Activated CD4-positive, alpha-beta T cell treated with anti-CD3 and anti-CD28 coated beads, Interleukin-2, amount 50 U/mL, for 24 hours (primary cell): ENCODE results near the gene GPX8.

Experiments
- DNase-seq, 2 donors: peaks; one replicate each; pipeline ENCODE4 v3.0.0-alpha.2; 2020; ENCODE audit warnings: low read depth in 1 of 2, low spot score in 1 of 2

The GPX8 gene

DNA sequence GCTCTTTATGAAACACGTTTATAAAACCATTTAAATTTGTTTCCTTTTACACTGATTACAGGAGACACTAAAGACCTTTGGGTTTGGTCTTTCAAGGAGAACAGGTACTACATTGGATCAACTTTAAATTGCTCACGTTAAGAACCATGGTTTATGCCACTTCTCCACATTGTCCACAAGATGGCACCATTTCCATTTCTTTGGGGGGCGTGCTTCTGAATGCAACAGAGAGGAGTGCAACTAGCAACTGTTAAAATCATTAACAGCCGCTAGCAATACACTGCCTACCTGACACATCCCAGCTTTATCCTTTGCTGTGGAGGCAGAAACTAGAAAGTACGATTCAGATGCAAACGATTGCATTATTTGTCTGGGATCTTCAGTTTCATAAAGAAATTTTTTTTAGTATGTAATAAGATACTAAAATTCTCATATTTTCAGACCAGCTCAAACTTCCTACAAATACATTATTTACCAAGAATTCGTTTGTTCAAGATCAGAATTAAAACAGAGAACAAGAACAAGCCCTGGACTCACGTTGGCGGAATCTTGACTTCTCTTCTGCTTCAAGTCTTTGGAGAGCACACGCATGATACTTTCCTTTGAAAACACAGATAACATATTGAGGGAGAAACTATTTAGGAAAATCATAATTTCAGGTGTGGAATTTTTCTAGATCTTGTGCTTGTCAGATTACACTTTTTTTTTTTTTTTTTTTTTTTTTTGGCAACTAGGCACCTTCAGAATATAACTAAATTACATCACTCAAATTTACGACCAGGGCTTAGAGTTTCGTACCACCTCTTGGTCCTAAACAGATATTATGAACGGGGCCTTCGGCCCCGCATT lies 12.3 kb downstream of the GPX8 start:
- DNase-seq, result peak; percentile 6 to 69

- peak; percentile 49 to 59 for DNase-seq
These were observed 13.1 kb downstream of the GPX8 start, which contains the start of gene CDC20B for GRCh38 chr5:55172937-55173686. Gene CDC20B (minus strand): TSS chr5:55173177. CDS start chr5:55173000, 177 bp downstream.

DNA sequence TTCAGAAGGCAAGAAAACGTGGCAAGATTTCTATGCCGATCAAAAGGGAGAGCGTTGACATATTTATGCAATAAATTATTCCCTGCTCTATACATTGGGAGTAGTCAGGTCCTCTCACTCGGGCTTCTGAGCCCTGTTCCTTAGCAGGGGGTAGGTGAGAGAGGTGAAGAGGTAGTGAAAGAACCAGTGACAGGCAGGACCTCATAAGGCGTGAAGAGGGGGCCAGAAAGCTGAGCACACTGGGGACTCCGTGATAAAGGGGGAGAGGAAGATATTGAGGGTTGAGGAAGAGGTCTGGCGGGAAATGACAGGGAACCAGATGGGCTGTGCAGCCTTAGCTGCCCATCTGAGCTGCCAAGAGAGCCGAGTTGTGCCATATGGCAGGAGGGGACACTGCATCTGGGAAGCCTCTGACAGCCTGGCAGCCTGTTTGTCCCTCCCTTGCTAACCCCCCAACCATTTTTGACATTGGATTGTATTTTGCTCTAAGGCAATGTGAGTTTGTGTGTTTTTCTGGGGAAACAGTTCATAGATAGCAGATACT lies 13.8 kb downstream of the GPX8 start:
- DNase-seq, result no peak

DNA sequence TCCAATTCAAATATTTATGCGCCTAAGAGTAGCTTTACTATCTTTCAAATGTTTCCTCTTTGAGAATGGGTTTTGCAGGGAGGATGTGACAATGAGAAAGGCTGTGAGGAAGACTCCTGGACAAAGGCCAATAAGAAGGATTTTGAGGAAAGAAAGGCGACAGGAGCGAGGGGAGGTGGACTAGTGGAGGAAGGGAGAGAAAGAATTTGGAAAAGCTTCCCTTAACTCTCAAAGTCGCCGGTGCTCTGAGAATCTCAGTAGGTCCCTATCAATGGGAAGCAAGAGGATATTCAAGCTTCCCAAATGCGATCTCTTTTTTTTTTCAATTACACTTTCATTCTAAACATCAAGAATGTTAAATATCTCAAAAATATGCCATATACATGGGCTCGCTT lies 15.8 kb downstream of the GPX8 start:
- DNase-seq, result no peak

DNA sequence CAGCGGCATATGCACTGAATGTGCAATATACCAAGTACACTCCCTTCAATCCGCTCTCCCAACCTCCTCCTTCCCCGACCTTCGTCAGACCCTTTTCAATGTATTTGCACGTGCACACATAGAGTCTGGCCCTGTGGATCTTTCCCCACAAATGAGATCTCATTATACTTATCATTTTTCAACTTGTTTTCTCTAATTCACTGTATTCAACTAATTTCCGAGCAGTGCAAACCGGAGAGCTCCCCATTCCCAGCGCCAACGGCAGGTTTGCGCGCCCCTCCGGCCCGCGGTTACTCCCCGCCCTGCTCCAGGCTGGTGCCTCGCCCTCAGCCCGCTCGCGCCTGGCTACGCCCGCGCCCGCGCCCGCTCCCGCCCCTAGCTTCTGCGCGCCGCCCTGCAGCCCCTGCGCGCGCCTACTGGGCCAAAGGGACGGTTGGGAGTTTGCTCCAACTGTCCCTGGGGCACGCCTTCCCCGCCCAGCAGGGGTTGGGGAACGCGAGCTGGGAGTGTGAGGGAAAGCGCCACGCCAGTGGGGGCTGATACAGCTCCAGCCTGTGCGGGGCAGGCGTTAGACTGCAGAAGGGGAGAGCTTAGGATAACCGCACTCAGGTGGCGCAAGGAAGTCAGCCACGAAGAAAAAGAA lies 16.3 kb downstream of the GPX8 start:
- DNase-seq, result peak in 1 of 2 donors; percentile 6

DNA sequence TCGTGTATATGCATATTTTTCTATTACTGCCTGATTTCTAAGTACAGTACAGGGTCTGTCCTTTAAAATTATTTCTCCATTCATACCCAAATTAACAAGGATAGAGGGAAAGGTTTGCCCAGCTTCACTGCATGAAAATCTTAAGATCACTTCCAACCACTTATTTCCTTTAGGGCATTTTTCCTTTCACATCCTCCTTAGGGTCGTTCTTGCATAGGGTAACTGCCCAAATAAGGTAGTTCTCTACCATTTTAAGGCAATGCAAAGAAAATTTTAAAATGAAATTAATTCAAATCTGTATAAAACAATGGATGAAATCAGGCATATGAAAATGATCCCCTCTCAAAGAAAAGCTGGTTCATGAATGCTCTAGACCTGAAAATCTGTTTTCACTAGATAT lies 17.1 kb downstream of the GPX8 start:
- DNase-seq, result no peak

DNA sequence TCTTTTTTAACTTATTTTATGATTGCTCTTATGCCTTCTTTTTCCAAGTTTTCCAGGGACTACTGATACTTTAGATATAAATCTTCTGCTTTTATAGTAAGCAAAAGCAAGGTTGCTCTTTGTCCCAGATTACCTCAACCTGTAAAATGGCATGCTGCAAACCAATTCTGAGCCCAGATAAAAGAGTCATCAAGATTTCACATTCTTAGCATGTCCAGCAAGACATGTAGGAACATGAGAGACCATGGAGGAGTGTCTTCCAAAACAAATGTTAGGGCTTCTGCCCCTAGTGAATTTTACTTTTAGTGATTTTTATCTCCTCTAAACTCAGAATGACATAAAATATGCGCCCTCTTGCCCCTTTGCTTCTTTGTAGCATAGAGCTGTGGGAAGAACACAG lies 20.0 kb downstream of the GPX8 start:
- no peak for DNase-seq

DNA sequence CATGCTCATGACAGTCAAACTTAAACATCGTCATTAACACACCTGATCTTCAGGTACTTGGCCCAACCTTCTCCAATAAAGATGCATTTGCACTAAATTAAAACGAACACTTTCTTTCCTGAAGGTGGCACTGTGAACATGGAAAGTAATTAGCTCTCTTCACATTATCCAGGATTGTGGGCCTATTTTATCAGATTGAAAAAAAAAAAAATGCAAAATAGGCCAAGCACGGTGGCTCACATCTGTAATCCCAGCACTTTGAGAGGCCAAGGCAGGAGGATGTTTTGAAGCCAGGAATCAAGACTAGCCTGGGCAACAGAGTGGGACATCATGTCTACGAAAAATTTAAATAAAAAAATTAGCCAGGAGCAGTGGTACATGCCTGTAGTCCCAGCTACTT lies 27.4 kb downstream of the GPX8 start:
- DNase-seq, result no peak

DNA sequence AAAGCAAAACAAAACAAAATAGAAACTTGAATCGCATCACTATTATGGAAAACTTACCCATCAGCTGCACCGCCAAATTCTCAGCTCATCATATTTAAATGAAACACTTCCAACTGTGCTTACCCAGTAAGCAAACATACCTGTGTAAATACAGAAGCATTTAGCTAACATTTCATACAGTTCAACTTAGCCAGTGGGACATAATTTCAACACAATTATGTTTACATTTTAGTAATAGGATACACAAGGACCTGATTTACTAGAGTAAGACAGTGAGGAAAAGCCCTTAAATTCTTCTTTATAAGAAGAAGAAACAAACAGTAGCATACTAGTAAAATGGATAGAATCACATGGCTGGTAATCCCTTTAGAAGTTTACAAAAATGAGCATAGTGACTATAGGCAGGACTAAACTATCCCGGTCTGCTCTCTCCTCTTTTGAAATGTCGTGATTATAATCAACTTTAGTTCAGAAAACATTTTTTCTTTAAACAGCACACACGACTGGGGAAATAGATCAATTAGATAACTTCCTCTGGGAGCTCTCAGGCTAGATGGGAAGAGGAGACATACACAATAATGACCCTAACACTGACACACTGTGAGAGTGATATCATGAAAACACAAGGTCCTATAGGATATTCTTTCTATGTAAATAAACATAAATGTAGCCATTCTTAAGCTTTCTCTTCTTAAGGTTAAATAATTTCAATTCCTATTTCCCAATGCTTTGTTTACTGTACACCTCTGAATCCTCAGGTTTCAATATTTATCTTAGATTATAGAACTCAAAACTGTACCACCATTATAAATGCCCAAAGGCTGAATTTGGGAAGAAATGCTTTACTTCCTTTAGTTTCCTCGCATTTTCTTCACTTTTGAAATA lies 28.9 kb downstream of the GPX8 start:
- DNase-seq, result no peak

- DNase-seq, result no peak
These were observed 31.2 kb downstream of the GPX8 start for GRCh38 chr5:55191165-55191564.

GRCh38 chr5:55205001-55205400 lies 45.0 kb downstream of the GPX8 start:
- no peak for DNase-seq

DNA sequence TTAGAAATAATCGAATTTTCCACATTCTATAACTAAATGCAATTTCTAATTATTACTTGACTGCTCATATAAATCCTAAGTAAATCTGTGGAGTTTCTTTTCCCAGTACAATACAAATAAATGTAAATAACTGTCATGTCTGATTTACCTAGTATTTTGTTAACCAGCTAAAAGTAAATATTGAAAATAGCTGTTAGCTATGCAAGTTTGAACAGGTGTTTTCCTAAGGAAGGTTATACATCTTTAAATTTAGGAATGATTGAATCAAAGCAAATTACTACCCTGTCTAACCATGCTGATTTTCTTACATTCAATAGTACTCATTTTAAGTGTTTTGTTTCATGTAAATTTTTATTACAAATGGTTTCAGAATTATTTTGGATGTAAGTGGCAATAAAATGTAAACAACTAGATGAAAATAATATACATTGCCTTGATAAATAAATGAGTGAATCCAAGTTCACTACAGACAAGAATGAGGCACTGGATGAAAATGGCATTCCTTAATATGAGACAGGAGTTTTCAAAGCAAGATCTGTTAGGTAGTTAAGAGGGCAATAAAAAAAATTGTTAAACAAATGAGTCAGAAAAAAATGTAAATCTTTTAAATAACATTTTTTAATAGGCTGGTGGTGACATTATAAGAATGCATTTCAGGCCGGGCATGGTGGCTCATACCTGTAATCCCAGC lies 51.4 kb downstream of the GPX8 start:
- no peak for DNase-seq
